Lung microvascular endothelial cell (primary cell): ENCODE results near the gene DNAJC17. TPM values are rescaled to one million over a fixed set of nuclear protein-coding genes. Genes with fewer than 3 reads are reported as not detected.
A peak's percentile ranks its signal among the peaks of the same experiment; 100 is the strongest.

Experiments used
- DNase-seq, 2 donors: peaks; one replicate each; pipeline versions ENCODE4 v3.0.0 to v3.0.0-alpha.2; 2010; ENCODE audit warnings: low read depth in 2 of 2
- total RNA-seq: library from RNA; depleted of rRNA; stranded (reverse); fragments of >200 nt; gene quantifications from 2 replicates; pipeline ENCODE4 v1.2.1, GENCODE V29; 2014

Gene DNAJC17
- total RNA-seq, 1 donor from 2014 or later, result 14.3 TPM

GRCh38 chr15:40743485-40743901 lies 63.8 kb downstream of the DNAJC17 start:
- no peak for DNase-seq

GRCh38 chr15:40739854-40740253 lies 67.4 kb downstream of the DNAJC17 start:
- DNase-seq, result no peak

DNA sequence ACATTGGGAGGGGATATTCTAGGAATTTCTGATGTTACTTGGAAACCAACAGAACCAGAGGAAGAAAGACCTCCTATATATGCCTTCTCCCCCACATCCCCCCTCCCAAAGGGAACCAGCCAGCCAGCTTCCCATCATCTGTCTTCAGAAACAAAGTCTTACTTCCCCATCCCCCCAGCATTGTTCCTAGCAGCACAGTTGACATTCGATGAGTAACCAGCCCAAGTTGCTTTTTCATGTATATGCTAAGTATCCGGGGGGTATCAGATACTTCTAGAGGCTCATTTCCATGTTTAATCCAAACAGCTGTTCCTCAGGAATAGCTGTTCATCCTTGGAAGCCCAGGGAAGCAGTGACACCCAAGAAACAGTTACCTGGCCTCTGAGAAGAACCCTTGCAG lies 68.2 kb downstream of the DNAJC17 start:
- no peak for DNase-seq

DNA sequence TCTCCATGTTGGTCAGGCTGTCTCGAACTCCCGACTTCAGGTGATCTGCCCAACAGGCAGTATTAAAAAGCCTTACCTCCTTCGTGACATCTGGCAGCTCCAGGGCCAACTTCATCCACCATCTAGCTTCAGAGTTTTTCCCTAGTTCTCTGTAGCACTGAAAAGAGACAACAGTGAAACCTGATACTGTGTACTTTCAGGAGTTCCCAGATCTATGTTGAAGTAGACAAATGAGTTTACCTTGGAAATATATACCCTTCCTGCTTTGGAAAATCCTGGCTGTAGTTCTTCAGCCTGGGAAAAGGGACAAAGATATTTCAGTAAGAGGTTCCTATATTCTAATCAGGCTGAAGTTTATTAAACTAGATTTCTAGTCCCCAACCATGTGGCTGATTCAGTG lies 70.2 kb downstream of the DNAJC17 start:
- DNase-seq, result peak in 1 of 2 donors; percentile 64

DNA sequence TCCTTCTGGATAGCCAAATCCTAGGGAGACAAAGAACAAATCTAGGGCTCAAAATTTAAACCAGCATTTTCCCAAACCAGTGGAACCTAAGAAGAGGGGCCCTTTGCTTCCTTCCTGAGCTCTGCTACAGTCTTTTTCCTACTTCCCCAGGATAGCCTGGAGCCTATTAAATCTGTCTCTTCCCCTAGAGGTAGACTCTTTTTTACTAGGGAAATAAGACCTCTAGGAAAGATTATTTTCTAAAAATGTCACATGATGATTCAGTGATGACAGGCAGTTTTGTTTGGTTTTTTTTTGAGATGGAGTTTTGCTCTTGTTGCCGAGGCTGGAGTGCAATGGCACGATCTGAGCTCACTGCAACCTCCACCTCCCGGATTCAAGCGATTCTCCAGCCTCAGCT lies 70.7 kb downstream of the DNAJC17 start:
- DNase-seq, result peak in 1 of 2 donors; percentile 11

GRCh38 chr15:40731034-40731433 lies 76.2 kb downstream of the DNAJC17 start:
- DNase-seq, result peak; percentile 62 to 75

DNA sequence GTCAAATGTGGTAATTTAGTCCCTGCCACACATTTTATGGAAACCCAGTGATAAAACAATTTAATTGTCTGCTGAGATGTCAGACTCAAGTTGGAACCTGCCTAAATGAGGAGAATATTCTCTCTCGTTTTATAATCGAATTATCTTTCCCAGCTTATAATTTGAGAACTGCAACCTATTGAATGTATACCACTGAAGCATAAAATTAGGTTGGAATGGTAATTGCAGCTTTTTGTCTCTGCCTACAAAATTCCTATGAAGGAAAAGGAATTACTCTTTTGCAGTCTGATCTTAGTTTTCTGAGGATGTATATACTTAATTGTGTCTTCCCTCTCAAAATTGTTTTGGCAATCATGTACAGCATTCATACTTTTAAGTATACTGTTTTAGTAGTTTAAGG lies 83.4 kb downstream of the DNAJC17 start:
- DNase-seq, result no peak

DNA sequence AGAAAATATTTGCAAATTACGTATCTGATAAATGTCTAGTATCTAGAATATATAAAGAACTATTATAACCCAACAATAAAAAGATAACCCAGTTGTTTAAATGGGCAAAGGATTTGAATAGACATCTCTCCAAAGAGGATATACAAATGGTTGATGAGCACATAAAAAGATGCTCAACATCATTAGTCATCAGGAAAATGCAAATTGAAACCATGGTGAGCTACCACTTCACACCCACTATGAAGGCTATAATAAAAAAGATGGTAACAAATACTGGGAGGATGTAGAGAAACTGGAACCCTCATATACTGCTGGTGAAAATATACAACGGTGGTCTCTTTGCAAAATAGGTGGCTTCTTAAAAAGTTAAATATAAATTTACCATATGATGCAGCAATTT lies 84.3 kb downstream of the DNAJC17 start:
- DNase-seq, result peak in 1 of 2 donors; percentile 18

DNA sequence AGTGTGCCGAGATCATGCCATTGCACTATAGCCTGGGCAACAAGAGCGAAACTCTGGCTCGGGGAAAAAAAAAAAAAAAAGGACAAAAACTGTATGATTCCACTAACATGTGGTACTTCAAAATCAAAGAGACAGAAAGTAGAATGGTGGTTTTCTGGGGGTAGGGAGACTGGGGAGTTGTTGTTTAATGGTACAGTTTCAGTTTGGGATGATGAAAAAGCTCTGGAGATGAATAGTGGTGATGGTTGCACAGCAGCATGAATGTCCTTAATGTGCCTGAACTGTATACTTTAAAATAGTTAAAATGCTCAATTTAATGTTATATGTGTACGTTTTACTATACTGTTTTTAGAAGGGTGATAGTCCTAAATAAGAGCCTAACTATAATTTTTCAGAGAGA lies 84.9 kb downstream of the DNAJC17 start:
- no peak for DNase-seq

DNA sequence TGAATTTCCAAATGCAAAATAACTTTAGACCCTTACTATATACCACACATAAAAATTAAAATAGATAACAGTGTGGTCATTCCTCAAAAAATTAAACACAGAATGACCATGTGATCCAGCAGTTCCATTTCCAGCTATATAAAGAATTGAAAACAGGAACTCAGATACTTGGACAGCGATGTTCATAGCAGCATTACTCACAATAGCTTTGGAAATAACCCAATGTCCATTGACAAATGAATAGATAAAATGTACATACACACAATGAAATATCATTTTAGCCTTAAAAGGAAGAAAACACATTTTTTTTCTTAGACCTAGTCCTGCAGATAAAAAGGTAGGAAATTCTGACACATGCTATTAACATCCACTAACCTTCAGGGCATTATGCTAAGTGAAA lies 85.6 kb downstream of the DNAJC17 start:
- peak; percentile 32 to 93 for DNase-seq

GRCh38 chr15:40716165-40716564 lies 91.1 kb downstream of the DNAJC17 start:
- DNase-seq, result no peak

Other genes starting within 250 kb of the DNAJC17 start
- gene CCDC32, start 242.4 kb downstream of the DNAJC17 start, total RNA-seq, result 14.4 and 16.1 TPM in 2 replicates
- 7.4 and 10.1 TPM in 2 replicates for gene RPUSD2, start 238.2 kb downstream of the DNAJC17 start, total RNA-seq
- gene KNL1, start 213.2 kb downstream of the DNAJC17 start, total RNA-seq, result 2.0 and 7.6 TPM in 2 replicates
- gene RAD51, start 112.3 kb downstream of the DNAJC17 start, total RNA-seq, result 1.6 and 4.1 TPM in 2 replicates
- gene RMDN3, start 52.2 kb downstream of the DNAJC17 start, total RNA-seq, result 14.2 and 28.6 TPM in 2 replicates
- gene GCHFR, start 43.4 kb downstream of the DNAJC17 start, total RNA-seq, result 17.5 and 20.7 TPM in 2 replicates
- gene C15orf62, start 37.5 kb downstream of the DNAJC17 start, total RNA-seq, result 0.22 and 0.40 TPM in 2 replicates
- gene ZFYVE19, start 384 bp downstream of the DNAJC17 start, total RNA-seq, result 18.1 and 21.4 TPM in 2 replicates
- gene PPP1R14D, start 21.2 kb upstream of the DNAJC17 start, total RNA-seq, result not detected in 2 replicates
- 0.40 and 0.65 TPM in 2 replicates for gene SPINT1, start 36.6 kb upstream of the DNAJC17 start, total RNA-seq
- not detected in 2 replicates for gene RHOV, start 66.8 kb upstream of the DNAJC17 start, total RNA-seq
- gene VPS18, start 87.0 kb upstream of the DNAJC17 start, total RNA-seq, result 32.9 and 41.5 TPM in 2 replicates
- 48.0 and 75.2 TPM in 2 replicates for gene DLL4, start 121.9 kb upstream of the DNAJC17 start, total RNA-seq
- 2.4 and 4.8 TPM in 2 replicates for gene CHAC1, start 146.0 kb upstream of the DNAJC17 start, total RNA-seq